ENCODE measurements around the gene RAD51B. TPM values are rescaled to one million over a fixed set of nuclear protein-coding genes. Genes with fewer than 3 reads are reported as not detected.

RAD51B gene
- polyA plus RNA-seq, 10 donors, result 5.3 to 10.7 (median 7.5) TPM

DNA sequence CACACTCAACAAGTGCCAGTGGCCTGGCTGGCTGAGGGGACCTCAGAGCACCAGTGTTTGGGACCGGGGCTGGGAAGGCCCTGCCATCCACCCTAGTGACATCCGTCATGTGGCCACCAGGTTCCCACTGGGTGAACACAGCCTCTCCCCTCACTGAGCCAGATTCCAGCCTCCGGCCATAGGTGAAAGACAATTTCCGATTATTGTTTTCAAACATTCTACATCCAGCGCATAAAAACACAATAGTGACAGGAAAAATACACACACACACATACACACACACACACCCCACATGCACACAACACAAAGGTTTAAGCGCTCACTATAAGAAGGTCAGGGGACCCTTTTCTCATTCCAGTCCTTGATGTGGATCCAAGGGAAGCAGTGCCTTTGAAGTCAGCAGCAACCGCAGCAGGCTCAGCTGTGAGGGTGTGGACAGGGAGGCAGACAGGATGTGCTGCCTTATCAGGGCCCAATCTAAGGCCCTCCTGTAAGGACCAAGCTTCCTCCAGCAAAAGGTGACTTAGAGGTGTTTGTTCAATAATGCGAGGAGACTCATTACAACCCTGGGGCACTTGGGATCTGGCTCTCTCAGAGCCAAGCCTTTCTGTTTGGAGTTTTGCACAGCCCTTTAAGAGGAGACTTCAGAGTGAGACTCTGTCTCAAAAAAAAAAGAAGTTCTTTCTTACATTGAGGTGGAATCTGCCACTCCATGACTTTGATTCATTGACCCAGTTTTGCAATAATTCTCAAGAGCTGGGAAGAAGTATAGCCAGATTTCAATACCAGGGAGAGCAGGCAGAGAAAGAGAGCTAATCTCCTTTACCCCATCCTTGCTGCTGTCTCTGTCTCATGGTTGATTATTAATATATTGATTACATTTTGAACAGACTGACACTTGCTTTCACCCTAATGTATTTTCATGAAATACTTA lies 745.5 kb downstream of the RAD51B start:
- DNase-seq, result peak in 1 of 3 donors; percentile 51

DNA sequence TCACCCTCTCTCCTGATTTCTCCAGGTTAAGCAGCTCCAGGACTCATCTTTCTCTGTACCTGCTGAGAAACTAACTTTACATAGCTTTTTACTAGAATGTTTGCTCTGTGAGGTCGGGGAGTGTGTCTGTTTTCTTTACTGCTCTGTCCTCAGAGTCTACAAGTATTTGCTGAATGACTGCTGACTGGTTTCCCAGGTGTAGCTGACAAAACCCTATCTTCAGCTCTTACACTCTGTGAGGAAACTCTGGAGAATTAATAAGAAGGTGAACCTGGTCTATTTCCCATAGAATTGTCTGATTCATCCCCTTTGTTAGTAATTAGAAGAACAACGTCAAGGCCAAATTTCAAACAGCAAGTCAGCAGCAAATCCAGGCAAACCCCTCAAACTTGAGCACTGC lies 746.5 kb downstream of the RAD51B start:
- no peak for DNase-seq

DNA sequence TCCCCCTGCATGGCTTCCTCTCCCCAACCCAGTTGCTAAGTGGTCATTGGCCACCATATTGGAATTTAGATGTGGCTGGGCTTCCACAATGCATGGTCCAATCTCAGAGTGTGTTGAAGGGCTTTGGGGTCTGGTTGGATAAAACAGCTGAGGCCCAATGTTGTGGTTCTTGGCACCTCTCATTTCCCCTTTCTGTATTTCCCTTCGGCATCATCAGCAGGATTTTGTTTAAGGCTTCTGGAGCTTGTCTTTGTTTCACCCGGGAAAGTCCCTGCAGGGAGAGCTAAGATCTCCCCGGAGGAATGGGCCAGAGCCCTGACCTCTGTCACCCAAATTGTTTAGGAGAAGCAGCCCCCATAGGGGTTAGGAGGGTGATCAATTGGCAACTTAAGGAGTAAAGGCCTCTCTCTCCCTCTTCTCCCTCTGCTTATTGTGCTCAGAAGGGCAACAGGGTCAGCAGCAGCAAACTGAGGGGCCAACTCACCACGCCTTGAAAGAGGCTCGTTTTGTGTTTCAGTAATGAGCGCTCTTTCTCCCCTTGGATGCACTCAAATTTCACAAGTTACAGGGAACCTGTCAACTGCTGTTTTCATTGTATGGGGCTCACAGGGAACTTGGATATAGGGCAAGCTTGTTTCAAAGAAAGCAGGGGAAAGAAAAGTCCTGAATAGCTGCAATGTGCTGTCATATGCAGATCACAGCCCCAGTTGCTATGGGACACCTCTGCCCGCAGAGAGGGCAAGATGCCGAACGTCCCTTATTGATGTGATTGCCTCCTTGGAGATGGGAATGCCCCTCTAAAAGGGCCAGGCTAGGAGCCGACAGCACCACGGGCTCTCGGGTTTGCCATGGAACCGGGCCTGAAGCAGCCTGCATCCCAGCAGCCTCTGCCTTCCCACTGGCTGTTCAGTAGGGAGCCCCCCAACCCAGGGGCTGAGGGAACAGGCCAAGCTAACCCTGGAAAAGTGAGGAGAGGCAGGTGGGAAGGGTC lies 749.6 kb downstream of the RAD51B start:
- DNase-seq, result no peak

DNA sequence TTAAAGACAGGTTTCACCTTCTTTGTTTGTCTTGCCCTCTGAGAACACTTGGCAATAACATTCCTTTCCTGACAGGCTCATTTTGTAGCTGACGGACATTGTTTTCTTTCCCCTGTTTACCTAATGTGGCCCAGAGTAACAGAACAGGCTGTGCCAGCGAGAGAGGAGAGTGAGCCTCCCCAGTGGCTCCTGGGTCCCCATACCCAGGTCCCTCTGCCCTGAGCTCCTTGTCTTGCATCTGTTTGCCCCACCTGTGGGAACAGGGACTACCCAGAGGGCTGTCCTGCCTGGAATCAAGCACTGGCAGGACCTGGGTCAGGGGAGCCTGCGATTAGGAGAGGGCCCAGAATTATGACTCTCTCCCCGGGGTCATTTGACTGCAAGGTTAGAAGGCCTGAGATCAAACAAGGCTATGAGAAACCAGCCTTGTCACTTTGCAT lies 750.4 kb downstream of the RAD51B start:
- no peak for DNase-seq

DNA sequence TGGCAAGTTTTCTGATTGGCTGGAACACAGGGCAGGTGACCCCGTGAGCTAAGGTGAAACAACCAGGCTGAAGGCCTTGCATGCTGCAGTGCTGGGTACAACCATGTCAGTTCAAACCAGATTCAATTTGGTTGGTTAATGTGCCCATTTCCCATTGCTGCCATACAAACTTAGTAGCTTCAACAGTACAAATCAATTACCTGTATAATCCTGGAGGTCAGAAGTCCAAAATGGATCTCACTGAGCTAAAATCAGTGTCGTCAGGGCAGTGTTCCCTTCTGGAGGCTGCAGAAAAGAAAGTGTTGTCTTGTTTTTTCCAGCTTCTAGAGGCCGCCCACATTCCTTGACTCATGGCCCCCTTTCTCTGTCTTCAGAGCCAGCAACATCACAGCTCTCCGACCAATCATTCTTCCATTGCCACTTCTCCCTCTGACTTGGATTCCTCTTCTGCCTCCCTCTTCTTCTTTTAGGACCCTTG lies 751.6 kb downstream of the RAD51B start:
- DNase-seq, result no peak

DNA sequence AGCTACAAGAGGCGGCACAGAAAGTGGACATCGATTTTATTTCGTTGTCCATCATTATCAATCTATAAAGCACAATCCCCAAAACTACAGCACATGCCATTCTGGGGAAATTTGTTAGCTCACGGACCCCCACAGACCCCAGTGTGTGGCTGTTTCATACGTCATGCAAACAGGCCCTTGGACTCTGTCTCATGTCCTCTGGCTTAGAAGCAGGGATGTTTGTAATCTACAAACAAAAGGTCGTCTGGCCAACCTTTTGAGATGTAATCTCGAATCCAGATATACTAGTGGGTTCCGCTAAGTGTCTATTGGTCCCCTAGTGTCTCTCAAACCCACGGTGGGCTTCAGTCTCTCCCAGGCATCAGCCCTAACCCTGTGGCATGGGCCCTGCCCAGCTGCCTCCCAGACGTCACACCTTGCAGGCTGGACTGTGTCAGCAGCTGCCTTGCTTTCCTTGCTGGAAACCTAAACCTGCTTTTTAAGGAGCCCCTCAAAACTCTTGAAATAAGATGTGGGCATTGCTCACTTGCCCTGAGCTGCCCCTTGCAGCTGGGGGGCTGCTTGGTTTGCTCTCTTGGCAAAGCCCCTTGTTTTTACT lies 752.4 kb downstream of the RAD51B start:
- DNase-seq, result no peak

DNA sequence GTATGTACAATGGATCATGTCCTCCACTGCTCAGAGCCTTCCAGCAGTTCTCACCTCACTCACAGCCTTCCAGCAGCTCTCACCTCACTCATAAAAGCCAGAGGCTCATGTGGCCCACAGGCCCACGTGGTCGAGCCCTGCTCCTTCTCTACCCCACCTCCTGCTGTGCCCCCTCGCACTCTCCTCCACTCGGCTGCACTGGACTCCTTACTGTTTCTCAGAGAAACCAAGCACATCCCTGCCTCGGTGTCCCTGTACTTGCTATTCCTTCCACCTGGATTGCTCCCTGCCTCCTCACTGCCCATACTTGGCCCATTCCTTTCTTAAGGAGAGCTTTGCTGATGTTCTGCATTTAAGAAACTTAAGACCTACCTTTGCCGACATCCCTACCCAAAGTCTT lies 753.5 kb downstream of the RAD51B start:
- DNase-seq, result no peak

DNA sequence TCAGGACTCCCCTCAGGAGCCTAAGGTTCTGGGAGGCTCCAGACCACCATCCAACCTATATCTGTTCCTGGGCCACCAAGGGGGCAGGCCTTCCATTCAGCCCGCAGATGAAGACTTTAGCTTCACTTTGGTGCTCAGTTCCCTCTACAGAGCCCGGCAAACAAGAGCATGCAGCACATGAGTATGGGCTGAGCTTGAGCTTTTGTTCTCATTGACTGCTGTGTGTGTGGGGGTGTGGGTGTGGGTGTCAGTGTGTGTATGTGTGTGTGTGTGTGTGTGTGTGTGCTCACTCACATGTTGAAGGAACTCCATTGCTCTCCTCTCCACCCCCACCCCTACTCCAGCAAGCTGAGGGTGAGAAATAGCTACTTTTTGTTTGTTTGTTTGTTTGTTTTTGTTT lies 754.1 kb downstream of the RAD51B start:
- DNase-seq, result no peak

DNA sequence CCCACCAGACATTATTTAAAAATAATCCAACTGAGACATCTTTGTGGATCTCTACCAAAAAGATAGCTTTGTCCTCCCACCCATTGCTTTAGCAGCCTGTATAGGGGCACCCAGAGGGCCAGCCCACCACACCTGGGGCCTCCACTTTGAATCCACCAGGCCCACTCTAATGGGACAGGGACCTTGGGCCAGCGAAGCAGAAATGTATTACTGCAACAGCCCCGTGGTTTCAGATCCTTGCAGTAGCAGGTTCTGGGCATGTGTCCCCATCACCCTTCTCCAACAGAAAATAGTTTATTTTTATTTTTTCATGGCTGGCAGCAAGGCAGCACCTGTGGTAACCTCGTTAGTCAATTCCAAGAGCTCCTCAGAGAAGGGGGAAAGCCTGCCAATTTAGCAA lies 754.9 kb downstream of the RAD51B start:
- DNase-seq, result no peak

DNA sequence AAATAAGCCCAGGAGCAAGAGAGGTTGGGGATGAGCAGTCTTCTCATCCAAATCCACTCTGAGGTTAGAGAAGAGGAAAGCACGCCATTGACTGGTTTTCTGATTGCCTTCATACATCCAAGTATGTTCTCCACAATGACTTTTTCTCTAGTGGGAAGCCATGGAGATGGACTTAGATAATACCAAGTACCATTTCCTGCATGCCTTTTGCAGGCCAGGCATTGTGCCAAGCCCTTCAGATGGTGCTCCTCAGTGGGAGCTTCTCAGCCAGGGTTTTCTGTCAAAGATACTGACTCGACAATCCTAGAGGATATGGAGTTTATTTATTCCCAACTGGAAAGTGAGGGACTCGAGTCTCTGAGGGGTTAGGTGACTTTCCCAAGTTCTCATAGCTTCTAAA lies 755.3 kb downstream of the RAD51B start:
- DNase-seq, result no peak

DNA sequence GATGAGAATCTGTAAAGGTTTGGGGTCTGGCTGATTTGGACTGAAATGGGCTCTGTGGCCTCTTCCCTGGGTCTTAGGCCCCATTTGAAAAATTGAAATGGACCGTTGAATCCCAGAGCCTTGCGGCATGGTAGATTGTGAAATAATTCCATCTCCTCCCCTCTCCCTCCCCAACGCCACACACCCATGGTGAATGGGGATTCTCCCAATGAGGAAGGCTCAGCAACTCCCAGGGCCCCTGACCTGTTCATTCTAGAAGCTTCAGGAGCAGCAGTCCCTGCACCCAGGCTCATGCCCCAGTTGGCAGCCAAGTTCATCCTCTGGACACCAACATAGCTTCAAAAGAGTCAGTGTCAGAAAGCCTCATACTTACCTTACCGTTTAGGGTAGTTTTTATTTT lies 755.8 kb downstream of the RAD51B start:
- DNase-seq, result no peak

DNA sequence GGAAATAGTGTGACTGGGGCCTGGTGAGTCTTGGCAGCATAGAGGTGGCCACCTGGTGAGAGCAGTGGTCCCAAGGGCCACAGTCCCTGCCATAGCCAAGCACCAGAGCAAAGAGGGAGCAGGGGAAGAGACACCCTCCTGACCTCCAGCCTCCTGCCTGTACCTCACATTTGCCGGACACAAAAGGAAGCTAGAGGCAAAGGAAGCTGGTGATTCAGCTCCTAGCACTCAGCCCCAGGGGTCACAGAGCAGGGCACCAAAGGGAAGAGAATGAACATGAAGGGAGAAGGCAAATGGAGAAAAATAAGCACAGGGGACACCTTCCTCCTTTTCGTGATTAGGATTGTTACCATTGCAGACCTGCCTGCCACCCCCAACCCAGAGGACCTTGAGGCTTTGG lies 756.5 kb downstream of the RAD51B start:
- DNase-seq, result no peak

DNA sequence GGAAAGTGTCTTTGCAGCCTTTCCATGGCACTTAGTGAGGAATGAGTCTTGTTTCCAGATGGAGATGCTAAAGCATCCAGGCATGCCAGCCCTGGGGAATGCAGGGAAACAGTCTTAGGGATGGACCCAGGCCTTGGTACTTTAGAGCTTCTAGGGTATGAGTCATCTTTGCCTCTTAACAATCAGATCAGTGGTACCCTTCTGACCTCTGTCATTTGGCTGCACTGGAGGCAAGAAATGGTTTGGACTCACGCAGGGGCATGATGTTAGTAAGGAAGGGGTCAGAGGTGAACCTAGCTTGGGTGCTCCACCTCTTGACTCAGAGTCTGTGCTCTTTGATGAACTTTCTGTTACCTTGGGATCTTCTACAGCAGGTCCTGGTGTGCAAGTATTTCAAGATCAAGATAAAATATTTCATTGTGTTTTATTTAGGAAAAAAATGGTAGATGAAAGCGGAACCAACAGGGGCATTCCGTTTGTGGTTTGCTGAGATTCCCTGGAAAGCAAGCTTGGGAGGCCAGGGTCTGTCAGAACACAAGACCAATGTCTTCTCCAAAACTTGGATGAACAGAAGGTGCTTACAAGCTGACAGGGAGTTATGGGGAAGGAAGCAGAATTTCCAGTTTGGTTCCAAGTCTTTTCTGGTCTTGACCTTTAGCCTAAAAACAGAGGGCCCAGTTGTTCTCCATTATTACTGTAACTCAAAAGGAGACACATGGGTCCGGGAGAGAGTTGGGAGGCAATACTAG lies 757.1 kb downstream of the RAD51B start:
- DNase-seq, result no peak

DNA sequence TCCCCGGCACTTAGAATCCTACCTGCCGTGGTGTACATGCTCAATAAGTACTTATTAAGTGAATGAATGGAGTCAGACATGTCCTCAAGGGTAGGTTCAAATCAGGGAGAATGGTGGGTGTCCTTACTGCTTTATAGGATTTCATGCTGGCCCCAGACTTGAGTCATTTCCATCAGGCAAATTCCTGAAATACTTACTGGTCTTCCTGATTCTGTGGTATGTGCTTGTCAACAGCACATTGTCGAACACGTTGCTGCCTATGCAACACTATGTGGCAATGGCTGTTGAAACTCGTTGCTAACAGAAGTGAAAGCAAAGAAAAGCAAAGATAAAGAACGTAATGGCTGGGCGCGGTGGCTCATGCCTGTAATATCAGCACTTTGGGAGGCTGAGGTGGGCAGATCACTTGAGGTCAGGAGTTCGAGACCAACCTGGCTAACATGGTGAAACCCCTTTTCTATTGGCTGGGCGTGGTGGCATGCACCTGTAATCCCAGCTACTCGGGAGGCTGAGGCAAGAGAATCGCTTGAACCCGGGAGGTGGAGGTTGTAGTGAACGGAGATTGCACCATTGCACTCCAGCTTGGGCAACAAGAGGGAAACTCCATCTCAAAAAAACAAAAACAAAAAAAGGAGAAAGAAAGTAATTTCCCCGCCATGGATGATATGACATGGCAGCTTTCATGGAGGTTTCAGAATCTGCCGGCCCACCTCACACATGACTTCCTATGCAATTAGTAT lies 758.4 kb downstream of the RAD51B start:
- DNase-seq, result peak in 2 of 3 donors; percentile 51 to 95

DNA sequence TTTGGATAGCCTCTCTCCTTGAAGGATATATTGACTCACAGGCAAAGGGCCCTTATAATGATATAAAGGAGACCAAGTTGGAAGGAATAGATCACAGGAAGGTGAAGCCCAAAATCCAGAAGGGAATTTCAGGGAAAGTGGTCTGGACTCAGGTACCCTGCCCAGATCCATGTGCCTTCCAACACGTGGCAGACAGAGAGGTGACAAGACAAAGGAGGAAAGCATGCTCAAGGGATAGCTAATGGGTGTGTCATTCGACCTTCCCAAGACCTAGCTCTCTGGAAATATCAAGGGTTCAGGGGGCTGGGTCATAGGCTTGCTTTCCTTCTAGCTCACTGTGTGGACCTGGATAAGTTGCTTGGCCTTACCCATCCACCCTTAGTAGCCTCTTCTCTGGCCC lies 759.0 kb downstream of the RAD51B start:
- no peak for DNase-seq

DNA sequence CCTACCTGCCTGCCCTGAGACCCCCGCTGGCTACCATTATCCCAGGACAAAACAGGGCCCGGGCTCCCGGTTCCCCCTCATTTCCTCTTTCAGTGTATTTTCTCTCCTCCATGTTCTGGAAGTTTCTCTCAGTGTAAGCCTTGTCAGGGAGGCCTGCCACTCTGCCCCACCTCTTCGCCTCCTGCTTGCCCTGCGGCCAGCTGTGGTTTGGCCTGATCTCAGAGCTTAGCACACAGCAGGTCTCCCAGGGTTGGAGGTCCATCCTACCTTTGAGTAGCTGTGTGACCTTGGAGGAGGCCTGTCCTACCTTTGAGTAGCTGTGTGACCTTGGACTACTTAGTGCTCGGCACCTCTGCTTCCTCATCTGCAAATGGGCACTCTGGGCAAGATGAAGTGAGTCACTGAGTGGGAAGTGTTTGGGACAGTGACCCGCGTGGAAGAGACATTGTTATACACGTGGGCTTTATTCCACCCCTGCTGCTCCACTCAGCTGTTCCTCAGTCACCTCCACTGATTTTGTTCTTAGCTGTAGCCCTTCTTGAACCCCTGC lies 760.6 kb downstream of the RAD51B start:
- no peak for DNase-seq

DNA sequence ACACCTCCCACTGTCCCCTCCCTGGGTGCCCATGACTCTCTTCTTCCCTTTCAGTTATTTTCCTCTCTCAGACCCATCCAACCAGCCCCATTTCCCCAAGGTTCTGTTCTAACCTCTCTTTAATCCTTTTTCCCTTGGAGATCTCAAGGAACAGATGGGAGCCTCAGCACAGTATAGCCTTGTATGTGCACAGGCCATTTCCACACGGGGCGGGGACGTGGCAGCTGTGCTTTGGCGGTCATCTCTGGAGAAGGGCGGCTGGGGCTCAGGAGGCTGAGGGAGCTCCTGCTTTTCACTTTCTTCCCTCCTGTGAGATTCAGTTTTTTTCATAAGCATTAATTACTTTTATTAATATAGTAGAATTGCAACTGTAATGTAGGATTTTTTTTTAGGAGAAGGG lies 761.1 kb downstream of the RAD51B start:
- peak in 1 of 3 donors; percentile 80 for DNase-seq

DNA sequence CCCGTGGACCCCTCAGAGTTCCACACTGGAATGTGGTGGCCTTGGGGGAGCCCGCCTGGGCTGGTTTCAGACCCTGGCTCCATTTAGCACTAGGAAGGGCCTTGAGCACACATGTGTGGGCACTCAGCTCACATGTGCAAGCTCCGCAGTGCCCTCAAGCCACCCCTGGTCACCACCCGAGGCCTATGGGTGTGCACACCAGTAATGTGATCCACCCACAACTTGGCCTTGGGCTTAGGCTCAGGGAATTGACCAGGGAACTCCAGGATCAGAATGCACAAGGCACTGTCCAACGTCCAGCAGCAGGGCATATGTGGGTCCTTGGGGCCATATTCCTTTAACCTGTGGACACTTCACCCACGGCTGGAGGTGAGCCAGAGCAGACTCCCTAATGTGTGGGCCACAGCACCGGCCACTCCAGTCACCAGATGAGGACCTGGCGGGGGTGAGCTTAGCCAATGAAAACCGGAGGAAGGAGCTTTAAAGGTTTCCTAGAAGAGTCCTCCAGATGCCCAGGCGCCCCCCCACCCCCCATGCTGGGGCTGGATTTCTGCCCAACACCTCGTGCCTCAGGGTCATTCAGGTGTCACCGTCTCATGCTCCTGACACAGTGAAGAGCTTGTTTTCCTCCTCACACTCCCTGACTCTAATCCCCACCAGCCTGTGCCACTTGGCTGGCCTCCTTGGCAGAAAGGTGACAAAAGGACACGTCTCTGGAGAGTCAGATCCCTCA lies 764.1 kb downstream of the RAD51B start:
- peak in 2 of 3 donors; percentile 42 to 57 for DNase-seq

DNA sequence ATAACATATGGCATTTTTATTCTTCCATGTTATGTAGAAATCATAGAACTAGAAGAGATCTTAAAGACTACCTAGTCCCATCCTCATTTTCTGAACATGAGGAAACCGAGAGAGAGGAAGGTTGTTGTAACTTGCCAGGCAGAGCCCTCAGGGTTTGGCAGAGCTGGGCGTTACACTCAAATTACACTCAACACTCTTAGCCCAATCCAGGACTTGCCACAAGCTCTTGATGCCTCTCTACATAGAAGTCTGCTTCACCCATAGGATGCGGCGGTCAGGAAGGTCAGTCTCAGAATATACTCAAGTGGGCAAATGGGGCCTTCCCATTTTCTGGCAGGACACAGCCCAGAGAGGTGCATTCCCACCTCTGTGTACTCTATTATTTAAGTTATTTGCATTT lies 765.2 kb downstream of the RAD51B start:
- DNase-seq, result no peak

Data from muscle of back (tissue), 11 donors.